ENCODE results near the gene POLD3.
"Not testable (repeated sequence)": the region's sequence is repeated elsewhere in the genome, so short reads cannot be mapped to it uniquely, and the experiment has no call there.

Gene POLD3

DNA sequence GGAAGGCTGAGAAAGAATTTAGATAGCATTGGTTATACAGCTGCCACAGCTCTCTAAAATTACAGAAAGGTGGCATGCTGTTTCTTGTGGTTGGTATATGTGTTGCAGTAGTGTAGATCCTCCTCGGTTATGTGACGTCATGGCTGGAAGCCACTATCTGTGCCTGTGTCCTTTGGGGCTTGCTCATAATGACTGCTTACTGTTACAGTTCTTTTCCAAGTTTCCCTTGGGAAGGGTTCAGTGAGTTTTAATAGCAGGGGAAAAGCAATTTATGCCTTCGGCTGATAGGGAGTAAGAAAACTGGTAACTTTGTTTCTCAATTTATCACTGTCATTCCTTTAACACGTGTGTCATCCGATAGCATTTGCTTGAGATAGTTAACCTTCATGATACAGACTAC lies 47.2 kb downstream of the POLD3 start:
- no peak for DNase-seq

DNA sequence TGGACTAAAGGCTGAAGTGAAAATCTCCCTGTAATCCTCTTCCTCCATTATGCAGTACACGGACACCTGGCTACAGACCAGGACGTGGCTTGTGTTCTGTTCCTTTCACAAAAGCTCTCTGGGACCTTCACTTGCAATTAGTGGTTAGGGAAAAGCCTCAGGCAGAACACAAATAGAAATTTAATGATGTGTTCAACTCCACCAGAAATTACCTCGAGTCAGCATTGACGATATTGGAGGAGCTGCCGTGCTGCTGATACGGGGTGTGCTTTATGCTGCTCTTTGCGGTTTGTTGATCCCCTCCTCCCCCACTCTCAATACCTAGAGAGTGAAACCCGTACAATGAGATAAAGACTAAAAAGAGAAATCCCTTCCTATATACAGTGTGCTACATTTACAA lies 48.9 kb downstream of the POLD3 start:
- DNase-seq = no peak

- no peak for DNase-seq
Measured at GRCh38 chr11:74641905-74642304, 49.5 kb downstream of the POLD3 start.

- no peak for DNase-seq
Measured at GRCh38 chr11:74642912-74643311, 50.5 kb downstream of the POLD3 start.

GRCh38 chr11:74644081-74644480 lies 51.7 kb downstream of the POLD3 start:
- DNase-seq = no peak

DNA sequence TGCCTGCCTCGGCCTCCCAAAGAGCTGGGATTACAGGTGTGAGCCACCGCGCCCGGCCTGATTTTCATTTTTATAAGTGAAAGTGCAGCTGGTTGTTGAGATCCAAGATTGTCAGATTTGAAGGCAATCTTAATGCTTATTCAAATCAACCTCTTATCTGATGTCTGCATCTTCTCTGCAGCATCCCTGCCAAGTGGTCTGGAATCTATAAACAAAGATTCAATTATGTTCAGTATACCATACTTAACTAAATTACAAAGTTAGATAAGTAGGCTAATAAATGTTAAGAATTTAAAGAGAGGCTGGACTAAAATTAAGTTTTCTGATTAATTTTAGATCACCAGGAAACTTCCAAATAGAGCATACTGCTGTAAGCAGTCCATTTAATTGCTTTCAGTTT lies 53.8 kb downstream of the POLD3 start:
- DNase-seq = no peak

DNA sequence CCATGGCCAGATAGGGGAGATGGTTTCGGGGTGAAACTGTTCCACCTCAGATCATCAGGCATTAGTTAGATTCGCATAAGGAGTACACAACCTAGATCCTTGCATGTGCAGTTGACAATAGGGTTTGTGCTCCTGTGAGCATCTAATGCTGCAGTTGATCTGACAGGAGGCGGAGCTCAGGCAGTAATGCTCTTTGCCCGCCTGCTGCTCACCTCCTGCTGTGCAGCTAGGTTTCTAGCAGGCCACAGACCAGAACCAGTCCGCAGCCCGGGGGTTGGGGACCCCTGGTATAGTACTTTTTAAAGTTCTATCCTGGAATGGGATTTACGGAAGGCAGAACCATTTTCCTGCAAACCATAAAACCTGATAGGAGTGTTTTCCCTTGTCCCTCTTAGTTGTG lies 54.6 kb downstream of the POLD3 start:
- no peak for DNase-seq

- no peak for DNase-seq
Measured at GRCh38 chr11:74647404-74647803, 55.0 kb downstream of the POLD3 start.

- no peak for DNase-seq
Measured at GRCh38 chr11:74647831-74648230, 55.4 kb downstream of the POLD3 start.

DNA sequence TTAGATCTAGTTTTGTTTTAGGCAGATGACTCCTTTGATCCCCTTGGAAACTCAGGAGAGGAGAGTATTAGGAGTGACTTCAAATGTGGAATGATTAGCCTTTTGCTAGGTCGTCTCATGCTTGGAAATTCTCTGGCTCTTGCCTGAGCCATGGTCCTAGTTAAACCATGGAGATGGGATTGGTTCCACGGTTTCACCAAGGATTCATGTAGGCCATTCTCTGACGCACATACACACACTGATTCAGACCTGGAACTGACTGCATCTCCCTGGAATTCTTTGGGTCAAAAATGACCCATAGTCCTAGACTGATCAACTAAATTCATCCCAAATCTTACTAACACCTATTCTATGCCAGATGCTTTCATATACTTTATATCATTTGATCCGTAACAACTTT lies 56.5 kb downstream of the POLD3 start:
- DNase-seq = no peak

DNA sequence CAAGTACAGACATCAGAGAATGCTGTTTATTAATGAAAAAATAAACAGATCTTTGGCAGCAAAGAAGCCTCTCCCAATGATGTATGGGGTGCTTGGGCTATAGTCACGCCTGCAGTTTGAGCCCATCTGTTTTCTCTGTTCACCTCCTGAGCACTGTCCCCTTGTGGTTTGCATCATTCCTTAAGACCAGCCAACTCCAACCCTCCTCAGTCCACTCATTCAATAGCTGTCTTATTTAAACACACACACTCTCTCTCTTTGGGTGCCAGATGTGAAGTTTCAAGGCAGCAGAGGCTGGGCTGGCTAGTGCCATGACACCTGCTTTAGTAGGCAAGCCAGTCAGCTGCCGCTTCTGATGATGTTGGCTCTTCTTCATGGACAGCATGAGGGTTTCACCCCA lies 58.1 kb downstream of the POLD3 start:
- no peak for DNase-seq

- DNase-seq = no peak
Measured at GRCh38 chr11:74654976-74655375, 62.6 kb downstream of the POLD3 start.

DNA sequence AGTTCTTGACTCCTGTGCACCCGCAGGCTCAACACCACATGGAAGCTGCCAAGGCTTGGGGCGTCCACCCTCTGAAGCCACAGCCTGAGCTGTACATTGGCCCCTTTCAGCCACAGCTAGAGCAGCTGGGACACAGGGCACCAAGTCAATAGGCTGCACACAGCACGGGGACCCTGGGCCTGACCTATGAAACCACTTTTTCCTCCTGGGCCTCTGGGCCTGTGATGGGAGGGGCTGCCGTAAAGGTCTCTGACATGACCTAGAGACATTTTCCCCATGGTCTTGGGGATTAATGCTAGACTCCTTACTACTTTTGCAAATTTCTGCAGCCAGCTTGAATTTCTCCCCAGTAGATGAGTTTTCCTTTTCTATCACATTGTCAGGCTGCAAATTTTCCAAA lies 66.7 kb downstream of the POLD3 start:
- not testable (repeated sequence) for DNase-seq

DNA sequence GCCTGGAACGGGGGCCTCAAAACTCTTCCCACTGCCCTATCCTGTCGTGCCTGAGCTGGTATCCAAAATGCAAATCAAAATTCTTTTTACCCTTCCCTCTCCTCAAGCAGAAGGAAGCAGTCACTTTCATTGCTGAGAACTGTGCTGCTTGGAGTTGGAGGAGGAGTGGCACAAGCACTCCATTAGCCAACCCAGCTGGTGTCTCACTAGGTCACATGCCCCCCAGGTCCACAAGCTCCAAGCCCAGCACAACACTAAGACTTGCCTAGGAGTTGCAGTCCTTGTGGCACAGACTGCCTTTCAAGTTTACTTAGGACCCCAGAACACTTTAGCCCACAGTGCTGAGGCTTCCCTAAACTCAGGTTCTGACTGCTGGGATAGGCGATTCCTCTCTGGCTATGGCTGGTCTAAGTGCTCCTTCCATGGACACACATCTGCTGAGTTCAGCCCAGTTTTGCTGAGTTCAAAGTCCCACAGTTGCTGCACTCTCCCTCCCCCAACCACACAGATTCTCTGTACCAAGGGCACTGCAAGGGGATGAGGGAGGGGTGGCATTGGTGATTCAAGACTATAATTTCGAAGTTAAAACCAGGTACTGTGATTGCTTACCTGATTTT lies 70.2 kb downstream of the POLD3 start:
- DNase-seq = no peak

DNA sequence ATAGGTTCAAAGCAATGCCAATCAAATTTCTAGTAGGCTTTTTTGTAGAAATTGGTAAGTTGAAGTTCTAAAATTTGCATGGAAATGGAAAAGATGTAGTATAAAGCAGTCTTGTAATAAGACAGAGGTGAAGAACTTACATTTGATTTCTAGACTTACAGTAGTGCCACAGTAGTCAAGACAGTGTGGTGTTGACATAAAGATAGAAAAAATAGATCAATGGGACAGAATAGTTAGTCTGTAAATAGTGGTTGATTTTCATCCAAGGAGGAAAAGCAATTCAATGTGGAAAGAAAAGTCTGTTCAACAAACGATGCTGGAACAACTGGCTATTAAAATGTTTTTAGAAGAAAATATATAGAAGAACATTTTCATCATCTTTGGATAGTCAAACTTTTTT lies 70.9 kb downstream of the POLD3 start:
- no peak for DNase-seq

GRCh38 chr11:74669211-74670160 lies 77.1 kb downstream of the POLD3 start:
- DNase-seq = no peak

- no peak for DNase-seq
Measured at GRCh38 chr11:74670171-74670570, 77.8 kb downstream of the POLD3 start.

DNA sequence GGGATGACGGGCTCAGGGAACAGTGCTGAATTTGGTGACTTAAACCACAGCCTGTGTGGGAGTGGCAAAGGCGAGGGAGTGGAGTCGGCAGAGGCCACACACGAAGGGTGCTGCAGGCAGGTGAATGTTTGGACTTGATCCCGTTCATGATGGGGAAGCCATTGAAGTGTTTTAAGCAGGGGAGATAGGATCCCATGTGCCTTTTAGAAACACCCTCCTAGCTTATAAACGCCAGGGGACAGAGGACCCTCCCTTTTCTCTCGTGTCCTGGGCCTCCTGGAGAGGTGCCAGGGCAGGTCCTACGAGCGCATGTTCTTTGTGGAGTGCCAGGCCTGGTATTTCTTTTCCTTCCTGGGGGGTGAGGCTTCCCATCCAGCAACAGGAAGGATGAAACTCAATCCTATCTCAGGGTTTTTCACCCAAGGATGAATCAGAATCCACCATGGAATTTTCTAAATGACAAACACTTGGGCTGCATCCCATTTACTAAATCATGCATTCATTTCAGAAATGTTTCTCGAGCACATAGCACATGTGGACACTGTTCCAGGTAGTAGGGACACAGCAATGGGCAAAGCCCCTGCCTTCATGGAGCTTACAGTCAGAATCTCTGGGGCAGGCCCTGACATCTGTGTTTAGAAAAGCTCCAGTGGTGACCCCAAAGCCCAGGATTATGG lies 79.3 kb downstream of the POLD3 start:
- no peak for DNase-seq

GRCh38 chr11:74672332-74672955 lies 80.1 kb downstream of the POLD3 start:
- no peak for DNase-seq

DNA sequence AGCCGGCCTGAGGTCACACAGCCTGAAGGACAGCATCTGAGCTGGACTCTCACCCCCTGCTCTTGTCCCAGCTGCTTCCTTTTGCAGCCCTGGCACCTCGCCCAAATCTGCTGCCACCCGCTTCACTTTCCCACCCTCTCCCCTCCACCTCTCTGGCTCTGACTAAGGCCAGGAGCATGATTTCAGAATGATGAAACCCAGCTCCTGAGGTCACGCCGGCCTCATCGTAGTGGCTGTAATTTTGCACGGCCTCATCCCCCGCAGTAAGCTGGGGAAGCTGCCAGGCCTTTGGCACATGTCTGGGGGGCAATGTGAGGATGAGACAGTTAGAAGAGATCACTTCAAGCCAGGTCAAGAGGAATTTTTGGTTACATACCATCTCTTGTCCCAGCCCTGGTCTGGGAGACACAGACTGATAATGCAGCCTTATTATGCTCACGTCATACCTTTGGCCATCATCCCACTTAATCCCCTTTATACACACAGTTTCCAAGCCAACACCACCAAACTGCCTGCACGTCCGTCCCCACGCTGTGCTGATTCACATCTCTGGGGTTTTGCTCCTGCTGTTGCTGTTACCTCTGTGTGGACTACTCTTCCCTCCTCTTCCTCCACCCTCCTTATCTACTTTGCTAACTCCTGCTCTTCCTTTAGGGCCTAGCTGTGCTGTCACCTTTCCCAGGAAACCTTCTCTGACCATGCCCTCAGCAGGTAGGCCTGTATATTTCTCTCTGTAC lies 80.7 kb downstream of the POLD3 start:
- no peak for DNase-seq

DNA sequence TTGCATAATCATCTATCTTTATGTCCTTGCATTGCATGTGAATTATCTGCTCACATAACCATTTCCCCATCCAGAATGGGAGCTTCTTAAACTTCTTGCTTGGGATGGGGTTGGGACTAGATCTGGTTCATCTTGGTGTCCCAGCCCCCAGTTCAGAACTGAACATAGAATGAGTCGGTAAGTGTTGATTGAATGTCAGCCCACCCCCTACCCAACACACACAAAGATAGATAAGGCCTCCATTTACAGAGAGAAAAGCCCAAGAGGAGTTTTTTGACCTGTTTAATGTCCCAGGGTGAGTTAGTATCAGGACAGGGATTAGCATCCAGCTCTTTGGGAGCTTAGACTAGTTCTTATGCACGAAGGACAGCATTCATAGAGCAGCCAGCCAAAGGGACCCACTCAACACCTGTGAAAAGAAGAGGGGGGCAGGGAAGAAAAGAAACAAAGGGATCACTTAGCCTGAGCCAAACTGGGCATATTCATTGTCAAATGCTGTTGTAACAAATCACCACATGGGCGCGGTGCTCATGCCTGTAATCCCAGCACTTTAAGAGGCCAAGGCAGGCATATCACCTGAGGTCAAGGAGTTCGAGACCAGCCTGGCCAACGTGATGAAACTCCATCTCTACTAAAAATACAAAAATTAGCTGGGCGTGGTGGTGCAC lies 81.4 kb downstream of the POLD3 start:
- no peak for DNase-seq

GRCh38 chr11:74675761-74676160 lies 83.4 kb downstream of the POLD3 start:
- DNase-seq = no peak

Data from CD4-positive, alpha-beta T cell treated with Interleukin-21 for 1 hour (primary cell).